ENCODE results near the gene ZGPAT. TPM values are rescaled to one million over a fixed set of nuclear protein-coding genes. Genes with fewer than 3 reads are reported as not detected.

Gene ZGPAT
- total RNA-seq, 1 experiment from 2014 or later: 27.2 TPM

DNA sequence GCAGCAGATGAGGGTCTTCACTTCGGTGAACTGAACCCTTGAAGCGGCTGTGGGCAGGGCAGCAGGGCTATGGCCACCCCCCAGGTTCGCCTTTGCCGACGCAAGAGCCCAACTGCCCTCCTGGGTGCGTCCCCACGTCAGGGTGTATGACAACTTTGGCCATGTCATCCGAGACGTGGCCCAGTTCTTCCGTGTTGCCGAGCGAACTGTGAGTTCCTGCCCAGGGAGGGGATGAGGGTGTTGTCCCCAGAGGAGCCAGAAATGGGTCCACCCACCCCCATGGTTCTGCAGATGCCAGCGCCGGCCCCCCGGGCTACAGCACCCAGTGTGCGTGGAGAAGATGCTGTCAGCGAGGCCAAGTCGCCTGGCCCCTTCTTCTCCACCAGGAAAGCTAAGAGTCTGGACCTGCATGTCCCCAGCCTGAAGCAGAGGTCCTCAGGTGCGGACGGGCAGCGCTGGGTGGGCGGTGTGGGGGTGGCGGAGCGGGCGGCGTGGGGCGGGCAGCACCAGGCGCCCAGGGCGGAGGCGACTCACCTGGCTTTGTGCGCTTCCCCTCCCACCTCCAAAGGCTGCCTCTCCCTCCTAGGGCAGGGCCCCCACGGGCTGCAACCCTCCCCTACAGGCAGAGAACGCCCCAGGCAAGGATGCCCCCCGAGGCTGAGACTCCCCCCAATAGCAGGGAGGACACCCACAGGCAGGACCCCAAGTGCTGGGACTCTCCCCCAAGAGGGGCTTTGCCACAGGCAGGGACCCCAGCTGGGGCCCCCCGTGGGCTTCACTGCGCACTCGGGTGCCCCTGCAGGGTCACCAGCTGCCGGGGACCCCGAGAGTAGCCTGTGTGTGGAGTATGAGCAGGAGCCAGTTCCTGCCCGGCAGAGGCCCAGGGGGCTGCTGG, 17.6 kb upstream of the ZGPAT start:
- POLR2A ChIA-PET (ENCODE audit: unreplicated experiment): no interaction called here
- H3K9me3 ChIP-seq (ENCODE audit: insufficient read depth, low read depth): no peaks in the 10 kb centered on the region
- peaks cover 41% of the 10 kb centered on the region for H3K4me1 ChIP-seq (replicated peaks; ENCODE audit: insufficient read depth)
- no peak overlapping the region for H2AFZ ChIP-seq
- H3K4me2 ChIP-seq: peak overlapping the region; percentile 37; the same call in 1 of the 2 replicates
- no peak for TF ChIP-seq EZH2 (IDR thresholded peaks at IDR 0.05; ENCODE audit: low read depth)
- TF ChIP-seq, protein P1, sequence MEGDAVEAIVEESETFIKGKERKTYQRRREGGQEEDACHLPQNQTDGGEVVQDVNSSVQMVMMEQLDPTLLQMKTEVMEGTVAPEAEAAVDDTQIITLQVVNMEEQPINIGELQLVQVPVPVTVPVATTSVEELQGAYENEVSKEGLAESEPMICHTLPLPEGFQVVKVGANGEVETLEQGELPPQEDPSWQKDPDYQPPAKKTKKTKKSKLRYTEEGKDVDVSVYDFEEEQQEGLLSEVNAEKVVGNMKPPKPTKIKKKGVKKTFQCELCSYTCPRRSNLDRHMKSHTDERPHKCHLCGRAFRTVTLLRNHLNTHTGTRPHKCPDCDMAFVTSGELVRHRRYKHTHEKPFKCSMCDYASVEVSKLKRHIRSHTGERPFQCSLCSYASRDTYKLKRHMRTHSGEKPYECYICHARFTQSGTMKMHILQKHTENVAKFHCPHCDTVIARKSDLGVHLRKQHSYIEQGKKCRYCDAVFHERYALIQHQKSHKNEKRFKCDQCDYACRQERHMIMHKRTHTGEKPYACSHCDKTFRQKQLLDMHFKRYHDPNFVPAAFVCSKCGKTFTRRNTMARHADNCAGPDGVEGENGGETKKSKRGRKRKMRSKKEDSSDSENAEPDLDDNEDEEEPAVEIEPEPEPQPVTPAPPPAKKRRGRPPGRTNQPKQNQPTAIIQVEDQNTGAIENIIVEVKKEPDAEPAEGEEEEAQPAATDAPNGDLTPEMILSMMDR (conservative IDR thresholded peaks at IDR 0.05): no peak
- H4K20me1 ChIP-seq (ENCODE audit: insufficient read depth): no peaks in the 10 kb centered on the region
- intact Hi-C loops (cut with micrococcal nuclease; ENCODE audit: unreplicated experiment): no loop called here
- H3K79me2 ChIP-seq (ENCODE audit: low read depth): no peaks in the 10 kb centered on the region
- CTCF ChIA-PET: no interaction called here
- H3K9me2 ChIP-seq (ENCODE audit: insufficient read depth): no peaks in the 10 kb centered on the region
- no TSS peak for BruUV-seq (replicated peaks)
- no peak overlapping the region for H3K27ac ChIP-seq
- no peaks in the 10 kb centered on the region for H3K27me3 ChIP-seq (ENCODE audit: insufficient read depth, low read depth)
- no peak overlapping the region for H3K4me3 ChIP-seq
- H3F3A ChIP-seq (ENCODE audit: insufficient read depth, low read depth): peaks cover 35% of the 10 kb centered on the region
- DNase-seq: no peak
- no peaks in the 10 kb centered on the region for H3K36me3 ChIP-seq (ENCODE audit: low read depth)

DNA sequence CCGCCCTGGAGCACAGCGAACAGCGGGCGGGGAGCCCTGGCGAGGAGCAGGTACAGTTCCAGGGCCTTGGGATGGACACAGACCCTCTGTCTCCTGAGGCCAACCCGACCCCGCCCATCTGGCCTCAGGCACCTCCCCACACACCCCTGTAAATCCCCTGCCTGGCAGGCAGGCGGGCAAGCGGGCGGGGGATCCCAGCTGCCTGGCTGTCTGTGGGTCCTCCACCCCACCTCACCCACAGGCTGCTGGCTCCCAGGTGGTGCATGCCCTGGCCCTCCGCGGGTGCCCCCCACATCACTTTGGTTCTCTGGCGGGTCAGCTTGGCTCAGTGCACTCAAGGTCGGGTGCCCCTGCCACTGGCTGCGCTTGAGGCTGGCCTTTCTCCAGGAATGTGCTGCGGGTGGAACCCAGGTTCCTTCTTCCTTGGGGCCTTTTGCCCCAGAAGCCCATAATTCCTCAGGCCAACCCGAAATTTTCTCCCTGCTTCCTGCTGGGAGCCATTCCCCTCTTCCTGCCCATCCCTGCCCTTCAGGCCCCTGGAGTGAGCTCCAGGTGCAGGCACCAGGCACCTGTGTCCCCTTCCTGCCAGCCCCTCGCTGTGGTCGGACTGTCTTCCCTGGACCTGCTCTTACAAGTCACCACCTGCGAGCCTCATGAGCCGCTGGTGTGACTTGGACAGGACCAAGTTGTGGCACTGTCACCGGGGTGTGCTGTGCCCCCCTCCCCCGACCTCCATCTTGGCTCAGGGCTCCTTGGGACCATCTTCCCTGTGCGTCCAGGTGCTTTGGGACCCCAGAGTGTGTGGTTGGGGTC, 16.7 kb upstream of the ZGPAT start:
- Histone ChIP-seq H2AFZ (no peak overlapping the region), H3K4me2 (peak overlapping the region; percentile 37)

More for the DNA sequence above, 16.7 kb upstream of the ZGPAT start:
- Histone ChIP-seq H3K9me2 (ENCODE audit: insufficient read depth) (no peaks in the 10 kb centered on the region), H3K36me3 (ENCODE audit: low read depth) (no peaks in the 10 kb centered on the region), H3F3A (ENCODE audit: insufficient read depth, low read depth) (peaks cover 35% of the 10 kb centered on the region), H4K20me1 (ENCODE audit: insufficient read depth) (no peaks in the 10 kb centered on the region), H3K27ac (peak overlapping the region; percentile 23; the same call in 1 of the 2 replicates), H3K27me3 (ENCODE audit: insufficient read depth, low read depth) (no peaks in the 10 kb centered on the region), H3K9me3 (ENCODE audit: insufficient read depth, low read depth) (no peaks in the 10 kb centered on the region), H3K4me1 (replicated peaks; ENCODE audit: insufficient read depth) (peaks cover 39% of the 10 kb centered on the region), H3K79me2 (ENCODE audit: low read depth) (no peaks in the 10 kb centered on the region), H3K4me3 (no peak overlapping the region)
- DNase-seq: peak; percentile 39 to 61
- POLR2A ChIA-PET (ENCODE audit: unreplicated experiment): no interaction called here
- TF ChIP-seq, protein P1 (conservative IDR thresholded peaks at IDR 0.05): no peak
- TF ChIP-seq EZH2 (IDR thresholded peaks at IDR 0.05; ENCODE audit: low read depth): no peak
- CTCF ChIA-PET: no interaction called here
- no TSS peak for BruUV-seq (replicated peaks)
- intact Hi-C loops (cut with micrococcal nuclease; ENCODE audit: unreplicated experiment): no loop called here
